Inferior parietal cortex (tissue), 1 donor: ENCODE measurements around the gene NPM1.
"Not testable (repeated sequence)": the region's sequence is repeated elsewhere in the genome, so short reads cannot be mapped to it uniquely, and the experiment has no call there.

Source experiments
- DNase-seq: peaks from one replicate; pipeline ENCODE4 v3.0.0-alpha.2; 2016; ENCODE audit errors: extremely low spot score

NPM1 gene

GRCh38 chr5:171413153-171413910, 25.7 kb downstream of the NPM1 start:
- no peak for DNase-seq

GRCh38 chr5:171413993-171414392, 26.3 kb downstream of the NPM1 start:
- DNase-seq: not testable (repeated sequence)

GRCh38 chr5:171415115-171415730, 27.6 kb downstream of the NPM1 start:
- DNase-seq: no peak

- DNase-seq: no peak
Measured at GRCh38 chr5:171416160-171417049, 28.8 kb downstream of the NPM1 start.

- peak; percentile 64 for DNase-seq
Measured at GRCh38 chr5:171418316-171418981, 30.8 kb downstream of the NPM1 start.

- no peak for DNase-seq
Measured at GRCh38 chr5:171418982-171419687, 31.5 kb downstream of the NPM1 start, which contains the start of gene FGF18. FGF18 (plus strand) TSS chr5:171419647; CDS start chr5:171420200, 553 bp downstream.

- no peak for DNase-seq
Measured at GRCh38 chr5:171419688-171420430, 32.2 kb downstream of the NPM1 start.

- peak; percentile 62 for DNase-seq
Measured at GRCh38 chr5:171420431-171421241, 33.0 kb downstream of the NPM1 start.

GRCh38 chr5:171421331-171422262, 33.9 kb downstream of the NPM1 start:
- no peak for DNase-seq

- DNase-seq: no peak
Measured at GRCh38 chr5:171422495-171422894, 34.8 kb downstream of the NPM1 start.

GRCh38 chr5:171422902-171423663, 35.4 kb downstream of the NPM1 start:
- DNase-seq: no peak

GRCh38 chr5:171424726-171425125, 37.1 kb downstream of the NPM1 start:
- DNase-seq: no peak

GRCh38 chr5:171425596-171426244, 38.1 kb downstream of the NPM1 start:
- no peak for DNase-seq

- DNase-seq: no peak
Measured at GRCh38 chr5:171426266-171426665, 38.6 kb downstream of the NPM1 start.

GRCh38 chr5:171426680-171427079, 39.0 kb downstream of the NPM1 start:
- DNase-seq: no peak

GRCh38 chr5:171427318-171428167, 39.9 kb downstream of the NPM1 start:
- DNase-seq: no peak
